ENCODE results near the gene IL27RA. TPM values are rescaled to one million over a fixed set of nuclear protein-coding genes. Genes with fewer than 3 reads are reported as not detected.
"Not testable (repeated sequence)": the region's sequence is repeated elsewhere in the genome, so short reads cannot be mapped to it uniquely, and the experiment has no call there.

The IL27RA gene
- total and polyA plus RNA-seq, 3 experiments from 2014 or later = 71.4 to 83.4 (median 73.6) TPM

GRCh38 chr19:14022469-14022868 is 9.1 kb upstream of the IL27RA start:
- no peaks in the 10 kb centered on the region for H3K4me1 ChIP-seq (ENCODE audit: insufficient read depth, low read length)
- no peaks in the 10 kb centered on the region for H3K9me3 Mint-ChIP-seq
- ChIA-PET CTCF (interaction anchor here (0.8 to 1.9 kb wide), 3 partner anchors 10 to 160 kb away, joined by 3 to 8 read pairs (median 4); partner anchors contain the start of gene IL27RA), POLR2A (interaction anchor here (1.4 kb wide), 1 partner anchor 9 kb away, joined by 6 read pairs; the partner anchor contains the start of gene IL27RA)
- no peak overlapping the region for H3K4me3 ChIP-seq (ENCODE audit: low read length)
- no peak overlapping the region for H3K27ac ChIP-seq (ENCODE audit: low read depth, low read length)
- no peaks in the 10 kb centered on the region for H3K36me3 Mint-ChIP-seq
- no peaks in the 10 kb centered on the region for H3K27me3 Mint-ChIP-seq
- H3K4me3 Mint-ChIP-seq = no peak overlapping the region
- no peaks in the 10 kb centered on the region for H3K27me3 ChIP-seq (ENCODE audit: insufficient read depth, low read length, poor library complexity, severe bottlenecking)
- DNase-seq = no peak
- peaks cover 0 to 6% (median 2%) of the 10 kb centered on the region in 3 donors for H3K4me1 Mint-ChIP-seq
- H3K27ac Mint-ChIP-seq = no peak overlapping the region
- H3K9me3 ChIP-seq (ENCODE audit: low read length) = no peaks in the 10 kb centered on the region
- H3K36me3 ChIP-seq (ENCODE audit: insufficient read depth, low read length) = no peaks in the 10 kb centered on the region

- POLR2A ChIA-PET = no interaction called here
- Histone ChIP-seq H3K4me3 (ENCODE audit: low read length) (no peak overlapping the region), H3K9me3 (ENCODE audit: low read length) (no peaks in the 10 kb centered on the region), H3K36me3 (ENCODE audit: insufficient read depth, low read length) (no peaks in the 10 kb centered on the region), H3K27me3 (ENCODE audit: insufficient read depth, low read length, poor library complexity, severe bottlenecking) (no peaks in the 10 kb centered on the region), H3K27ac (ENCODE audit: low read depth, low read length) (no peak overlapping the region), H3K4me1 (ENCODE audit: insufficient read depth, low read length) (no peaks in the 10 kb centered on the region)
- H3K4me3 Mint-ChIP-seq = no peak overlapping the region
- peak overlapping the region in 1 of 8 donors; percentile 47 for H3K27ac Mint-ChIP-seq
- H3K4me1 Mint-ChIP-seq = peaks cover 0 to 6% (median 2%) of the 10 kb centered on the region in 3 donors
- DNase-seq = no peak
- H3K27me3 Mint-ChIP-seq = no peaks in the 10 kb centered on the region
- H3K9me3 Mint-ChIP-seq = no peaks in the 10 kb centered on the region
- CTCF ChIA-PET = interaction anchor here (1.7 kb wide), 1 partner anchor 161 kb away, joined by 4 read pairs; no protein-coding TSS in a partner anchor
- H3K36me3 Mint-ChIP-seq = no peaks in the 10 kb centered on the region
These were observed 7.9 kb upstream of the IL27RA start for GRCh38 chr19:14023404-14024235.

- H3K9me3 ChIP-seq (ENCODE audit: low read length); H3K4me3 Mint-ChIP-seq; H3K36me3 Mint-ChIP-seq; DNase-seq; H3K27ac ChIP-seq (ENCODE audit: low read depth, low read length); H3K27me3 Mint-ChIP-seq; H3K9me3 Mint-ChIP-seq; H3K4me3 ChIP-seq (ENCODE audit: low read length); H3K27me3 ChIP-seq (ENCODE audit: insufficient read depth, low read length, poor library complexity, severe bottlenecking); H3K36me3 ChIP-seq (ENCODE audit: insufficient read depth, low read length); H3K27ac Mint-ChIP-seq: not testable (repeated sequence)
- CTCF ChIA-PET = interaction anchor here (0.8 kb wide), 1 partner anchor 124 kb away, joined by 3 read pairs; no protein-coding TSS in a partner anchor
- H3K4me1 Mint-ChIP-seq = peaks cover 11 to 22% (median 17%) of the 10 kb centered on the region in 3 donors
- H3K4me1 ChIP-seq (ENCODE audit: insufficient read depth, low read length) = peaks cover 13% of the 10 kb centered on the region
- POLR2A ChIA-PET = interaction anchor here (1.8 kb wide), 1 partner anchor 20 kb away, joined by 6 read pairs; the partner anchor contains the start of gene RFX1
These were observed 4.8 kb upstream of the IL27RA start for GRCh38 chr19:14026652-14027192.

GRCh38 chr19:14027856-14028450 is 3.6 kb upstream of the IL27RA start, which contains the start of gene RLN3:
Gene RLN3 (plus strand): TSS chr19:14028148. CDS start chr19:14028205, 57 bp downstream.
- CTCF ChIA-PET = no interaction called here
- no peaks in the 10 kb centered on the region for H3K9me3 Mint-ChIP-seq
- peaks cover 0 to 7% (median 0%) of the 10 kb centered on the region in 3 donors for H3K36me3 Mint-ChIP-seq
- H3K4me3 Mint-ChIP-seq = peak within 1 kb of the TSS in 2 of 7 donors; percentile 28 to 78
- Histone ChIP-seq H3K4me1 (ENCODE audit: insufficient read depth, low read length) (peaks cover 16% of the 10 kb centered on the region), H3K4me3 (ENCODE audit: low read length) (no peak within 1 kb of the TSS), H3K27me3 (ENCODE audit: insufficient read depth, low read length, poor library complexity, severe bottlenecking) (no peaks in the 10 kb centered on the region), H3K9me3 (ENCODE audit: low read length) (no peaks in the 10 kb centered on the region), H3K36me3 (ENCODE audit: insufficient read depth, low read length) (no peaks in the 10 kb centered on the region), H3K27ac (ENCODE audit: low read depth, low read length) (no peak within 1 kb of the TSS)
- peaks cover 16 to 33% (median 22%) of the 10 kb centered on the region in 3 donors for H3K4me1 Mint-ChIP-seq
- H3K27me3 Mint-ChIP-seq = no peaks in the 10 kb centered on the region
- POLR2A ChIA-PET = interaction anchor here (1.8 kb wide), 1 partner anchor 21 kb away, joined by 6 read pairs; the partner anchor contains the start of gene RFX1
- no peak for DNase-seq
- H3K27ac Mint-ChIP-seq = peak within 1 kb of the TSS in 7 of 8 donors; percentile 47 to 93 (median 63)

GRCh38 chr19:14028901-14029300 is 2.7 kb upstream of the IL27RA start:
- ChIA-PET POLR2A (interaction anchor here (0.5 kb wide), 1 partner anchor 144 kb away, joined by 3 read pairs; no protein-coding TSS in a partner anchor), CTCF (interaction anchor here (0.8 kb wide), 1 partner anchor 108 kb away, joined by 3 read pairs; no protein-coding TSS in a partner anchor)
- Histone ChIP-seq H3K27me3 (ENCODE audit: insufficient read depth, low read length, poor library complexity, severe bottlenecking) (no peaks in the 10 kb centered on the region), H3K4me1 (ENCODE audit: insufficient read depth, low read length) (peaks cover 21% of the 10 kb centered on the region), H3K9me3 (ENCODE audit: low read length) (no peaks in the 10 kb centered on the region), H3K36me3 (ENCODE audit: insufficient read depth, low read length) (no peaks in the 10 kb centered on the region), H3K4me3 (ENCODE audit: low read length) (no peak overlapping the region), H3K27ac (ENCODE audit: low read depth, low read length) (no peak overlapping the region)
- Mint-ChIP-seq H3K4me3 (peak overlapping the region in 2 of 7 donors; percentile 28 to 78), H3K27ac (peak overlapping the region in 7 of 8 donors; percentile 19 to 93 (median 59)), H3K27me3 (no peaks in the 10 kb centered on the region), H3K9me3 (no peaks in the 10 kb centered on the region), H3K4me1 (peaks cover 19 to 32% (median 25%) of the 10 kb centered on the region in 3 donors), H3K36me3 (peaks cover under 1 to 8% (median under 1%) of the 10 kb centered on the region in 3 donors)
- DNase-seq = no peak

- H3K4me1 ChIP-seq (ENCODE audit: insufficient read depth, low read length) = peaks cover 24% of the 10 kb centered on the region
- H3K4me3 ChIP-seq (ENCODE audit: low read length) = peak overlapping the region; percentile 69
These were observed 404 bp upstream of the IL27RA start for GRCh38 chr19:14030997-14031718.

GRCh38 chr19:14033946-14034345 is 2.4 kb downstream of the IL27RA start:
- H3K4me1 ChIP-seq (ENCODE audit: insufficient read depth, low read length) = peaks cover 24% of the 10 kb centered on the region
- no peaks in the 10 kb centered on the region for H3K27me3 ChIP-seq (ENCODE audit: insufficient read depth, low read length, poor library complexity, severe bottlenecking)
- POLR2A ChIA-PET = no interaction called here
- DNase-seq = no peak
- H3K9me3 ChIP-seq (ENCODE audit: low read length) = no peaks in the 10 kb centered on the region
- H3K36me3 ChIP-seq (ENCODE audit: insufficient read depth, low read length) = peaks cover 7% of the 10 kb centered on the region
- Mint-ChIP-seq H3K4me3 (peak overlapping the region; percentile 13 to 68 (median 57)), H3K9me3 (no peaks in the 10 kb centered on the region), H3K36me3 (peaks cover 3 to 38% (median 5%) of the 10 kb centered on the region in 3 donors), H3K27me3 (no peaks in the 10 kb centered on the region), H3K4me1 (peaks cover 25 to 46% (median 43%) of the 10 kb centered on the region in 3 donors), H3K27ac (peak overlapping the region; percentile 37 to 92 (median 64))
- no peak overlapping the region for H3K4me3 ChIP-seq (ENCODE audit: low read length)
- no peak overlapping the region for H3K27ac ChIP-seq (ENCODE audit: low read depth, low read length)
- CTCF ChIA-PET = interaction anchor here (1.5 kb wide), 1 partner anchor 8 kb away, joined by 4 read pairs; no protein-coding TSS in a partner anchor

More at GRCh38 chr19:14030997-14031718, 404 bp upstream of the IL27RA start:
- DNase-seq = peak in 3 of 5 donors; percentile 69 to 90 (median 79)
- H3K27ac ChIP-seq (ENCODE audit: low read depth, low read length) = peak overlapping the region; percentile 97
- H3K27me3 ChIP-seq (ENCODE audit: insufficient read depth, low read length, poor library complexity, severe bottlenecking) = no peaks in the 10 kb centered on the region
- ChIA-PET CTCF (interaction anchor here (0.8 to 2.5 kb wide), 23 partner anchors 9 to 150 kb away, joined by 3 to 19 read pairs (median 4); partner anchors contain the start of genes ASF1B, BRME1, CC2D1A and MISP3), POLR2A (interaction anchor here (0.5 to 3.6 kb wide), 23 partner anchors 9 to 185 kb away, joined by 3 to 47 read pairs (median 5); partner anchors contain the start of genes DCAF15 and RFX1)
- H3K9me3 ChIP-seq (ENCODE audit: low read length) = no peaks in the 10 kb centered on the region
- Mint-ChIP-seq H3K4me1 (peaks cover 22 to 40% (median 35%) of the 10 kb centered on the region in 3 donors), H3K27ac (peak overlapping the region; percentile 86 to 99 (median 98)), H3K36me3 (peaks cover 3 to 16% (median 4%) of the 10 kb centered on the region in 3 donors), H3K4me3 (peak overlapping the region; percentile 86 to 99 (median 94)), H3K9me3 (no peaks in the 10 kb centered on the region), H3K27me3 (no peaks in the 10 kb centered on the region)
- H3K36me3 ChIP-seq (ENCODE audit: insufficient read depth, low read length) = no peaks in the 10 kb centered on the region

Data from CD8-positive, alpha-beta memory T cell (primary cell).